HT-29 (cell line): Measurements from ENCODE around the gene ITPR2. TPM values are rescaled to one million over a fixed set of nuclear protein-coding genes. Genes with fewer than 3 reads are reported as not detected.

Experiments used
- DNase-seq: peaks from one replicate; pipeline ENCODE4 v3.0.0-alpha.2; 2015; ENCODE audit warnings: low spot score
- small RNA-seq: library from RNA; depleted of rRNA; stranded (forward); fragments of <200 nt; gene quantifications from one replicate; pipeline ENCODE3, GENCODE V24; 2014
- total RNA-seq: library from RNA; depleted of rRNA; stranded (reverse); fragments of >200 nt; shearing (Covaris generic); gene quantifications from 2 replicates; pipeline ENCODE4 v1.2.3, GENCODE V29; 2014; rRNA removed

The ITPR2 gene
- total RNA-seq, 1 experiment from 2014 or later = 10.8 TPM

DNA sequence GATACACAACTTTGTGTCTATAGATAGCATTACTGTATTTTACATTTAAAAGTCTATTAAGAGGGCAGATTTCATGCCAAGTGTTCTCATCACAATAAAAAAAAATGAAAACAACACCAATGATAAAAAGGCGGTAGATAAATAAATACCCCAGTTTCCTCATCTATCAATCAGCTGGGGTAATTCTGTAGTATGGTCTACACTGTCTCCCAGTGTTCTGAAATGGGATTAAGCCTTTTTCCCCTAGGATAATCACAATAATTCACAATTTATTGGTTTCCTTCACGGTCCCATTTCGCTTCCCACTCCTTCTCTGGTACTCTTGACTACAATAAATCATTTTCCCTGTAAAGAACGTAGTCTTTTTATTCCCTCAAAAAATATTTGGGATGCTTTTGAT is 523.4 kb downstream of the ITPR2 start:
- no peak for DNase-seq

DNA sequence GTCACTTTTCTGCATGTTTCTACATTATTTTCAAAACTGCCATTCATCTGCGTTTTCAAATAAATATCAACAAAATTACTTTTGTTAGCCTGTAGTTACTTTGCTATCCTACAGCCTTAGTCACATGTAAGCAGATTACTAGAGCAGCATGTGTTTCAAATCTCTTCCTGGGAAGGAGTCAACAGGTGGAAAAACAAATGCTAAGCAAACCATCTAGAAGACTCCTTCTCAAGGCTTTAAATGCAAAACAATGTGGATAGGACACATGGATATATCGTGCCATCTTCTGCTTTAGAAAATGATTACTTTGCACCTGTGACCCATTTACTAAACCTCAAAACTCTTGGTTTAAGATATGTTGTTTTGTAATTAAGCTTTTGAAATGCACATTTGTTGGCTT is 528.7 kb downstream of the ITPR2 start:
- DNase-seq = no peak

DNA sequence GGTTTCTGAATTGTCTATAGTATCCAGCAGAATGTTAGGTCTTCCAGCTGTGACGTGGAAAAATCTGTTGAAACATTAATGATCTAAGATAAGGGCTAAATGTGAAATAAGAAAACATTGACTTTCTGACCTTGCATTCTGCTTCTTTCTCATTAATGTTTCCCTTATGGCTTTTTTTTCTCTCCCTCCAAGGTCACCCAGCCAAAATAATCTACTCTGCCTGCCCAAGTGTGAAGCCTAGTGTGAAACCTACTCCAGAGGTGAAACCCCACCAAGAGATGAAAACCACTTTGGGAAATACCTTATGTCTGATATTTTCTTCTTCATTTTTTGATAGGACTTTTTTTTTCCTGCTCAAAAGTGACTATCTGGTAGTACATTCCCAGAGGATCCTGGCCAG is 529.6 kb downstream of the ITPR2 start:
- no peak for DNase-seq

DNA sequence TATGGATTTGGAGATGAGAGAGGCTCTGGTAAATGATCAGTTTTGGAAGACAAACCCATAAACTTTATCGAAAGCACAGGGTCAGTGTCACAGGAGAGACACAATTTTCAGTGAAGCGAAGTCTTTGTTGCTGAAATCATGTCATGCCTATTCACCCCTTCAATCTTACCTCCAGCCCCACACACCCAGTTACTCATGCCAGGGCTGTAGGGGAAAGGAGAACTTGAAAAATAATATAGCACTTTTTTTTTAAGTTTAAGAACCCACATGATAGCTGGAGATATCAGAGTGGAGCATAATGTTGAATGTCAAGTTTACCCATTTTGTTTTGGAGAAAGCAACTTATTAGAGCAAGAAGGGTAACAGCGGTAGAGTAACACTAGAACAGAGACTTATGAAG is 530.2 kb downstream of the ITPR2 start:
- no peak for DNase-seq

DNA sequence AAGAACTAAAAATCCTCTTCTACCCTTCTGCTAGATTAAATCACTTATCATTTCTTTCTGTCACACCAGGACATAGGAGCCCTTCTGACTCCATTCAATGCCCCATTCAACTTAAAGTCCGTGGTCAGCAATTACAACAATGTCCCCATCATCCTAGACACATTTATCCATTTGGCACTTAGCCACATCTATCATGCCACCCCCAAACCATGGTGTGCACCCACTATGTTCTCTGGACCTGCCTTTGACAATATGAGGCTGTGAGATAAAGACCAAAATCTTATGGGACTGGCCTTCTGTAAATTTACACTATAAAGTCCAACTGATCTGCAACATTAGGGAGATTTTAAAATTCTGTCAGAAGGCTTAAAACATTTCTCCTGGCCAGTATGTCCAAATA is 533.2 kb downstream of the ITPR2 start:
- no peak for DNase-seq

DNA sequence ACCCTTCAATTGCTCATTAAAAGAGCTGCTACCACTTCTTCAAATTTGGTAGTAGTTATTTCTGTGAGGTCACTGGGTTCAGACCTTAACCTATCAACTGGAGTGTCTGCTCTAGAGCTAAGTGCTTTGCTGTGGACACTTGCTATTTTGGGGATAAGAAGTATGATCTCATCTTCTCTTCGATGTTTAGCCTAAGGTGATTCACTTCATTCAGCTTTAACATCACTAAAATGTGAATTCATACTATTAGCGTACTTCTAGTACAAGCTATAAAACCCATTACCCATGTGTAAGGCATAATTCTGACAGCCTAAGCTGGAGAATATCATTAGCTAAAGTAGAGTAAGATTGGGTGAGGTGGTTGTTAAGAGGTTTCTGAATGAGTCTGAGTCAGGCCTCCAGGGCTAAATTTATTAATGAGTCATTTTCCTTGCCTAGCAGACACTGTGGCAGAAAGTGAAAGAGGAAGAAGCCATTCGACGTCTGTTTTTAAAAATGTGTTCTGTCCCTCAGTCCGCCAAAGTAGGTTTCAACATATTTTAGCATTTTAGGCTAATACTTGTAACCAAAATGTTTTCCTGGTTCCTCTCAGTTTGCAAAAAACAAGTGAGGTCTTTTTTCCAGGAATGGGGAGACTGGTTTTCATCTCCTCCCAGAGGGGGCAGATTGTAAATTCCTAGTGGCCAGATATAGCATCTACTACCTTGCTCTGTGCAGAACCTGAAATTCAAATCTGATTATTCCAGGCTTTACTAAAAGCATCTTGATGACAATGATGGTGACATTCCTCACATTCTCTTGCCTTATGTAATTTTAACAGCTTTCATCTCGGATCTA is 534.0 kb downstream of the ITPR2 start:
- DNase-seq = peak; percentile 74

DNA sequence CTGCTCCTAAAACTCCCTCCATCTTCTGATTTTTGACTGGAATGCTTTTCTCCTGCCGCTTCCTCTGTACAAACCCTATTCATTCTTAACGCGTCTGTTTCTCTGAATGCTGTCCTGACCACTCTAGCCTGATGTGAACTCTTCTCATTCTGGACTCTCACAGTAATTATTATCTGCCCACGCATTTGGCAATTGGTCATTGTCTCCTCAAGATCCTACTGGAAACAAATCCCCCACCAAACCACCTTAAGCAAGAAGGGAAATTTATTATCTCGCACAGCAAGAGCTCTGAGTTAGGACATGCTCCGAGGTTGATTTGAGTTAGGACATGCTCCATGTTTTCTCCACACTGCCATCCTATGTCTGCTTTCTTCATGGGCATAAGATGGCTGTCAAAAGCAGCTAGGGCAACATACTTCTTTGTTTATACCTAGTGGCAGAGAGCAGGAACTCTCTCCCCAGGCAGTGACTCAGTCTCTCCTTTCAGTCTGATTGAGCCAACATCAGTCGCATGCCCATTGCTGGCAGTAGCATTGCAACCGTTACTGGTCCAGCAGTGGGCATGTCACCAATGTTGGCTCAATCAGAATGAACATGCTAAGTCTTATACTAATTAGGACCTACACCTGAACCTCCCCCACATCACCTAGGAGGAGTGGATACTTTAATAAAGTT is 535.5 kb downstream of the ITPR2 start:
- no peak for DNase-seq

DNA sequence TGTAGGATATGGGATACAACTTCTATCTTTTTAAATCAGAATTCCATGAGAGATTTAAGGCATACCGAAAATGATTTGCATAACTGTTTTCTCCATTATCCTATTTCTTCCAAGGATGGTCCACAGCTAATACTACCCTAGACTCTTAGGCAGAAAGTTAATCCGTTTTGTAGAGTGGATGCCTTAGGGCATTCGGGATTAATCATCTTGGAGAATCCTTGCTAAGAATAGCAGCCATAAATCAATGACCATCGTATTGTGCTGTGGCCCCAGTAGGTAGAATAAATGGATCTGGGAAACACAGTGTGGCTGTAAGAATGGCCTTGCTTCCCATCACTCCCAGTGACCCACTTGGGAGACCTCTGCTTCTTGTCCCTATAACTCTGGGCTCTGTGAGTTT is 538.0 kb downstream of the ITPR2 start:
- DNase-seq = no peak

DNA sequence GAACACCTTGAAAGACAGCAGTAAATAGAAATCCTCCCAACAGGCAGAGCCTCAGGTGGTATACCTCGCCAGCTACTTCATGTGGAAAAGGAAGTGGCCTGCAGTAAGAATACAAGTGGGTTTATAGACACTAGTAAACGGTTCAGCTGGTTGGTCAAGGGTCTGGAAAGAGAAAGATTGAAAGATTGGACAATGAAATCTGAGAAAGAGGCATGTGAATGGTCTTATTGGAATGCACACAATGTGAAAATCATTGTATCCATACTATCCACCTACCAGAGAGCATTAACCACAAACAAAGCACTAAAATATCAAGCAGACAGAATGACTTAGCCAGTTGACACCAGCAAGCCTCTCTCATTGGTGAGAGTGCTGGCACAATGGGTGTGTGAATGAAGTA is 539.4 kb downstream of the ITPR2 start:
- DNase-seq = no peak

DNA sequence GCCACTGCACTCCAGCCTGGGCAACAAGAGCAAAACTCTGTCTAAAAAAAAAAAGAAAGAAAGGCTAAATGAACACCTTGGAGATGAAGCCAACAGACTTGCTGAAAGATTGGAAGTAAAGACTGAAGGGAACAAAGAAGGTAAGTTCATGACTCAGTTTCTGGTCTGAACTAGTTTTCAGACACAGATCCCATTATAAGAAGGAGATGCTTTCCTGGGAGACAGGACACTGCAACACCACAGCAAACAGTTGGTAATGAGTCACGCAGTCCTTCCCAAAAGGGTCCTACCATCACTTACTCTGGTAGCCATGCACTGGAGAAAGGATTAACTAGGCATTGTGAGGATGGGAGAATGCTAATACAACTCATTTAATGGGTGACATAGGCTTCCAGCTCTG is 540.4 kb downstream of the ITPR2 start:
- DNase-seq = no peak

DNA sequence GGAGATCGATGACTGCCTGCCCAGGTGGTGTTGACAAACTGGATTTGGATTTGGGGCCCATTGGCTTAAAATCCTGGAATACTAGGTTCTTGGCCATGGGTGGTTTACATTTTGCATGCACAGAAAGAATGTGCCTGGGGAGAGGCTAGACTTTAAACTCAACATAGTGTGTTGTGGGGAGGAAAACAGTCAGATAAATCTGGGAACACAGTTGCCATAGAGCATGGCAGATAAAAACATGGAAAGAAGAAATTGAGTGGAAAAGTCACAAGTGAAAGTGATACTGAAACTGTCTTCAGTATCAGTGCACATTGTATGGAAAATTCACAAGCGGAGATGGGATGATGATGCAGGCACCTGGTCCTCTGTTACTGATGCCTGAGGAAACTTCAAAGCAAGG is 542.4 kb downstream of the ITPR2 start:
- DNase-seq = no peak

DNA sequence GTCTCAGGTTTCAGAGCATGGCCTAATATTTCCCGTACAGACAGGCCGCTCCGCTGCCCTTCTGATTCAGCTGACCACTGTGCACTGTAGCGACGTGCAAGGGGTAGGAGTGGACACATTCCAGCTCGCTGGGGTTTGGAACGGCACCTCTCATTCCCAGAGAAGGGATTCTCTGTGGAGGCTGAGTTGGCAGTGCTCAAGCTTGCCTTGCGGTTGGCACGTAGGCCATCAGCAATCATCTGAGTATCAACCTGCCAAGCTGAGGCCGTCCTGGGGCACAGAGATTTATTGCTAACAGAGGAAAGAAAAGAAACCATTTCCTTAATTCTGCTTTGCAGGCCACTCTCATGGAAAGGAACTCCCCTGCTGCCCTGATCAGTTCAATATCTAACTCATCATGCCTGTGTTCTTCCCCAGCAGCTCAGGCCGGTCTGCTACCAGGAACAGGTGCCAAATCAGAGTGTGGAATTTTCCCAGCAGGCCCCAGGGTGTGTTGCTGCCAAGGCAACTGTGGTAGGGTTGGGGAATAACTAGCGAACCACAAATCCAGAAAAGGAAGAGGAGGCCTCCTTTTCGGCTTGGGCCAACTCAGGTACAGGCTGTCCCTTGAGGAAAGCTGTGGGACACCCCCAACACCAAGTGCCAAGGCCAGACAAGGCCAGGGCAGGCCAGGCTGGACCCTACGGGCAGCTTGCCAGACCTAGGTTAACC is 545.2 kb downstream of the ITPR2 start:
- DNase-seq = no peak

Small RNAs within 50 kb of the gene (small RNA-seq; reads per million reads assigned to genes)
- not detected for gene RNA5SP354

Other genes with a start within 250 kb of the ITPR2 start
- gene INTS13, start 104.8 kb upstream of the ITPR2 start, total RNA-seq = 22.9 and 23.7 TPM in 2 replicates
- gene FGFR1OP2, start 105.3 kb upstream of the ITPR2 start, total RNA-seq = 24.7 and 30.5 TPM in 2 replicates
- gene TM7SF3, start 181.2 kb upstream of the ITPR2 start, total RNA-seq = 146 and 162 TPM in 2 replicates
- 19.5 and 23.8 TPM in 2 replicates for gene MED21, start 189.4 kb upstream of the ITPR2 start, total RNA-seq
- gene C12orf71, start 249.4 kb upstream of the ITPR2 start, total RNA-seq = not detected in 2 replicates